ENCODE results near the gene MTERF4.

The MTERF4 gene

DNA sequence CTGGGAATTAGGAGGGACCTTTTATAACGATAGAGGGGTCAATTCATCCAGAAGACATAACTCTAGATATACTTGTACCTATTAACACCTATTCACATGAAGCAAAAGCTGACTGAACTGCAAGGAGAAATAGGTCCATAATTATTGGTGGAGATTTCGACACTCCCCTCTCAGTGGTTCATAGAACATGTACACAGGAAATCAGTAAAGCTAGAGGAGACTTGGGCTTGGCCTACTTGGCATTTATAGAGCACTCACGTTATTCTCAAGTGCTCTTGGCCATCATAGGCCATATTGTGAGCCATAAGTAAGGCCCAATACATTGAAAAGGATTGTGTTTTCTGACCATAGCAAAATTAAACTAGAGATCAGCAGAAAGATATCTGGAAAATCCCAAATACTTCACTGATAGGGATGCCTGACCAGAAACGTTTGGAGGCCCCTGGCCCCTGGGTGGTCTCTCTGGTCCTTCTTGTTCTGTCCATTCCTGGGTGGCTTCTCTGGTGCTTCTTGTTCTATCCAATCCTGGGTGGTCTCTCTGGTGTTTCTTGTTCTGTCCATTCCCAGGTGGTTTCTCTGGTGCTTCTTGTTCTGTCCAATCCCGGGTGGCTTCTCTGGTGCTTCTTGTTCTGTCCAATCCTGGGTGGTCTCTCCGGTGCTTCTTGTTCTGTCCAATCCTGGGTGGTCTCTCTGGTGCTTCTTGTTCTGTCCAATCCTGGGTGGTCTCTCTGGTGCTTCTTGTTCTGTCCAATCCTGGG, 54.7 kb downstream of the MTERF4 start:
- no peak for DNase-seq

Measured in DMS79 (cell line).